AG08396 (cell line): ENCODE data around the gene KRT25.
"Not testable (repeated sequence)": the region's sequence is repeated elsewhere in the genome, so short reads cannot be mapped to it uniquely, and the experiment has no call there.

Source experiments
- DNase-seq: peaks from one replicate; pipeline ENCODE4 v3.0.0; 2012; ENCODE audit warnings: low spot score, mixed read lengths

Gene KRT25

GRCh38 chr17:40753804-40754203 is 1.3 kb downstream of the KRT25 start:
- no peak for DNase-seq

GRCh38 chr17:40751065-40751464 is 4.1 kb downstream of the KRT25 start:
- no peak for DNase-seq

DNA sequence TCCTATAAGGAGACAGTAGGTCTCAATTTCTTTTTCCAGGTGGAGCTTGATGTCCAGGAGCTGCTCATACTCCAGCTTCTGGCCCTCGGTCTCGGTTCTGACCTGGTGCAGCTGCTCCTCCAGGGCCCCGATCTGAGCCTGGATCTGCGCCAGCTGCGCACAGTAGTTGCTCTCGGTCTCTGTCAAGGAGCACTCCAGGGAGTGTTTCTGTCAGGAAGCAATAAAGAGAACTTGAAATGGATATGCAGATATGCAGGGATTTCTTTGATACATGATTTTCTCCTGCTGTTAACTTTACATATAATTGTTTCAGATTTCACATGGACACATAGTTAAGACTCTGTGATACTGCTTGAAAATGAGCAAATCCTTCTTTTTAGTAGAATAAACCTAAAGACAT is 4.7 kb downstream of the KRT25 start:
- DNase-seq = no peak

DNA sequence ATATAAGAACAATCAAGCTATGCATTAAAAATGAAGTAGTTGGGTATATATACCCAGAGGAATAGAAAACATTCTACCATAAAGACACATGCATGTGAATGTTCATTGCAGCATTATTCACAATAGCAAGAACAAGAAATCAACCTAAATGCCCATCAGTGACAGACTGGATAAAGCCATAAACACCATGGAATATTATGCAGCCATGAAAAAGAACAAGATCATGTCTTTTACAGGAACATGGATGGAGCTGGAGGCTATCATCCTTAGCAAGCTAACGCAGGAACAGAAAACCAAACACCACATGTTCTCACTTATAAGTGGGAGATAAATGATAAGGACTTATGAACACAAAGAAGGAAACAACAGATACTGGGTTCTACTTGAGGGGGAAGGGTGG is 6.5 kb downstream of the KRT25 start:
- not testable (repeated sequence) for DNase-seq

- DNase-seq = no peak
Measured at GRCh38 chr17:40738553-40738952, 16.6 kb downstream of the KRT25 start.

- DNase-seq = no peak
Measured at GRCh38 chr17:40735016-40735415, 20.1 kb downstream of the KRT25 start.

DNA sequence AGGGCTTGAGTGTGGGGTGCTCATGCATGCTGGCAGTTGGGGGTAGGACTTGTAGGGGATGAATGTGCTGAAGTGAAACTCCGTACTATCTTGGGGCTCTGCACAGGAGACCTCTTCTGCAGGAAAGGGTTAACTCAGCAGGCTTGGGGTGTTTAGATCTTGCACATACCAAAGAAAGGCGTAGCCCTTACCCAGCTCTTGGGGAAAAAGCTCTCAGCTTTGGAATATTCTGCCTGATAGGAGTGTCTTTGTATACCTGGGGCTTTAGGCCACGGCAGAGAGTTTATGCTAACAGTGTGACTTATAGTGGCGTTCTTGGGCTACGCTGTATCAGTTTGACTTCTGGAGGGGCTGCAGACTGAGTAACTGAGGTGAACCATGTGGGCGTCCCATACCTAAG is 21.1 kb downstream of the KRT25 start:
- DNase-seq = no peak

- no peak for DNase-seq
Measured at GRCh38 chr17:40730970-40731369, 24.2 kb downstream of the KRT25 start.

DNA sequence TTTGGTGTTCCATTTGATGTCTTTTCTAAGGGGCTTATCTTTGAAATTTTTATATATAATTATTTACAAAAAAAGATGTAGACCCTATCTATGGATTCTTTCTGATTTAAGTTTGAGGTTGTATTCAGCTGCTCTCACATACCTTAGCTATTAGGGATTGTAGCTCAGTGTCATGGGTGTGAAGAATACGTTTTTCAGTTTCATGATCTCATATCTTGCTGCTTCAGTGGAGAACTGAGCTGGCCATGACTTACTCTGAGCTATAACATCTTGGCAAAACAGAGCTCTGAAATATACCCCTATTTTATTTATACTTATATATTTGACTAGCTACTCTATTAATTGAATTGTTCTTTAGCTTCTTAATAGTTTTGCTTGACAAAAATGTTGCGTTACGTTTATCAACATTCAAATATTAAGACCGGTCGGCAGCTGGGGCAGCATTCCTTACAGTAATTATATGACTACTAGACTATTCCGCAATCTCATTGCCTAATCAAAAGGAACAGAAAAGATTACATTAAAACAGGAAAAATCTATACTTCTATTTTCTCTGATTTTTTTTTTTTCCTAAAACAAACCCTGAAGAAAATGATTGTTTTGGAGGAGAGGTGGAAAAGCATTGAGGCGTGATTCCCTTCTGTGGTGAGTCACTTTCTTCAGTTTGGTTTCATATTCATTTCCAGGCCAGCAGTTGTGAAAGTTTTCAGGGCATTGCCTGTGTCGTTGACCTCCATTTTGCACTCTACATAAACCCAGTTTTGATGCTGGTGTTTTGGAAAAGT is 27.5 kb downstream of the KRT25 start:
- peak; percentile 38 for DNase-seq

GRCh38 chr17:40726919-40727318 is 28.2 kb downstream of the KRT25 start:
- no peak for DNase-seq

DNA sequence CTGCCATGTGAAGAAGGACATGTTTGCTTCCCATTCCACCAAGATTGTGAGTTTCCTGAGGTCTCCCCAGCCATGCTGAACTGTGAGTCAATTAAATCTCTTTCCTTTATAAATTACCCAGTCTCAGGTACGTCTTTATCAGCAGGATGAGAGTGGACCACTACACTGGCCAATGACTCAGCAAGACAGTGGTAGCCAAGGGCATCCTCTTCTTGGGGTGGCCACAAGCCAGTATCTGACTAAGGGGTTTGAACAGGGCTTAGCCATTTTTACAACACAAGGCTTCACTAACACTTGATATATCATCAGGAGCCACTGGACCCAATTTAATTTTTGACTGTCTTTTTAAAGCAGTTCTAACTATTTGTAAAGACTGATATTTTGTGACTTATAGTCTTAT is 30.5 kb downstream of the KRT25 start:
- no peak for DNase-seq

GRCh38 chr17:40722241-40722640 is 32.9 kb downstream of the KRT25 start:
- DNase-seq = no peak

DNA sequence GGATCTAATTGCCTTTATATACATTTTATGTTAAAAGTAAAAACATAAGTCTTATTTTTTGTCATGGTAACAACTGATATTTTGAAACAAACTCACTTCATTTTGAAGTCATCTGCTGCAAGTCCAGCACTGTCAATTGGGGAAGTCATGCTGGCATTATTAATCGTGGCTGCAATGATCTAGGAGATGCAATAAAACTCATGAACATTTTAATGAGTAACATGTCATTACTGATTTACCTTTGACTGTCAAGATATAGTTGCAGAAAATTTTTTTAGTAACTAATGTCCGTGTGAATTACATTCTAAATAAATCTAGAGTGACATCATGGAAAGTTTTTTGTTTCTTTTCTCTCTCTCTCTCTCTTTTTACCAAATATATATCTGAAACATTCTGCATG is 34.2 kb downstream of the KRT25 start:
- no peak for DNase-seq

GRCh38 chr17:40718930-40719329 is 36.2 kb downstream of the KRT25 start:
- no peak for DNase-seq

DNA sequence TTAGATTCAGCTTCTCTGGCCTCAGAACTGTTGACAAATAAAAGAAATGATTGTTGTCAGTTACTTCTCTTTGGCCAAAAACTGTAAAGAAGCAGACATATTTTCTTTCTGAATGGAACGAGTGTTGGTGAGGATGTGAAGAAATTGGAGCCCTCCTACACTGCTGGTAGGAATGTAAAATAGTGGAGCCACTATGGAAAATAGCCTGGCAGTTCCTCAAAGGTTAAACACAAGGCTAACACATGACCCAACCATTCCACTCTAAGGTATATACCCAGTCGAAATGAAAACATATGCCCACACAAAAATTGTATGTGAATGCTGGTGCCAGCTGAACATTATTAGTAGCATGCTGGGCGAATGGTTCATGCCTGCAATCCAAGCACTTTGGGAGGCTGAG is 37.4 kb downstream of the KRT25 start:
- no peak for DNase-seq

GRCh38 chr17:40714473-40714872 is 40.7 kb downstream of the KRT25 start:
- DNase-seq = no peak

DNA sequence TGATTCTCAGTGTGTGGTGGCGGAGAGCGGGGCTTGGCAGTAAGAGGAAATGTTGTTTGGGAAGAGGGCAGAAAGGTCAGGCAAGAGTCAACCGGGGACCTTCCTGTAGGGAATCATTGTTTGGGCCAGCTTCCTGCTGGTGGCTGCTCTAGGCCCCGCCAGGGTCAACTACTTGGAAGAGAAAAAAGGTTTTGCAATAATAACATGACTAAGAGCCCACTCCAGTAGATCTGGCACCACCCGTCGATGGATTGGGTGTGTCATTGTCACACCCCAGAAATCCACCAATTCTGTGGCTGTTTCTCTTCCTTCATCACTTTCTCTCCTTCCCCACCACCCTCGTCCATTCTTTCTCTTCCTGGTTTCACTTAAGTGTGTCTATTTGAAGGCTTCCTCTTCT is 47.4 kb downstream of the KRT25 start:
- DNase-seq = no peak

- no peak for DNase-seq
Measured at GRCh38 chr17:40705584-40705983, 49.5 kb downstream of the KRT25 start.

DNA sequence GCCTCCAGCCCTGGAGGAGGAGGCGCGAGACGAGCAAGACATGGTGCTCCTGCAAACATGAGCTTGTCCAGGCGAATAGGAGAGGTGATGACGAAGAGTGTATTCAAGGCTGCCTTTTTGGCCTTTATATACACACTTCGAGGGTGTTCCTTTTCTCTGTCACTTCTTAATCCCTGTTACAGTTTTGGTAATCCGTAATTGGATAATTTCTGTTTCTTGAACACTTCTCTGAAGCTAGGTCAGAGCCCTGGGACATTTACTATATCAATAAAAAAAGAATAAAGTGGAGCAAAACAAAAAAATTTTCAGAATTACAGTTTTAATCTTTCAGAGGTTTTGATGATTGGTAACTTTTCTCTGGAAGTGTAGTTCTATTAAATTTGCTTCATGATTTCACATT is 51.5 kb downstream of the KRT25 start, which contains the start of gene KRT24:
Gene KRT24, minus strand, starts transcription at position 101 of the 400 bp plus-strand sequence. Its CDS starts 59 bp downstream, at position 42.
- DNase-seq = no peak

DNA sequence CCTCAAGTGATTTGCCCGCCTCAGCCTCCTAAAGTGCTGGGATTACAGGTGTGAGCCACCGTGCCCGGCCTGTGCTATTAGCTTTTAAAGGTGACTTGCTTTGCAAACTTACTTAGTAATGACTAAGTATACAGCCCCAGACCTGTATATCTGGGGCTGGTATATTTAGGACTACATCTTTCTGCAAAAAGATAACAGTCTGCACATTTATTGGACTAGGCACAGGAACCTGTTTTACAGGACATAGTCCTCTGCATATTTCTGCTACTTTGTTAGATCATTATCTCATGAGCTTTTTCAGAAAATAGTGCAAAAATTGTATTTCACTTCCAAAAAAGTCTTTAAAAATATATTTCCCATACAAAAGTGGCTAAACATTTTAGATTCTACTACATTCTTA is 52.9 kb downstream of the KRT25 start:
- no peak for DNase-seq

DNA sequence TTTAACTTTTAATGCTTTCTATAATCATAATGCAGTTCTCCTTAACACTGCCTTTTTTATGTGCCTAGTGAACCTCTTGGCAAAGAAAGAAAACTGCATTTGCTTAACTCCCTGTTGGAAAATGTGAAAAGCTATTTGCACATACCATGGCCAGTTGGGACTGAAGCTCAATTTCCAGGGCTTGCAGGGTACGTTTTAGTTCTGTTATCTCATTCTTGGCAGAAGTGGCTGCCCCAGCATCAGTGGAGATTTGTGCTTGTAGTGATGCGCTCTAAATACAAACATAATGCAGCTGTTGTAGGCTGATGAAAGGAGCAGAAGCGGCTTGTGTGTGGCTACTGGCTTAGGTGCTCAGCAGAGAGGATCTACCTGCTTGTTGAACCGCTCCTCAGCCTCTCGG is 55.3 kb downstream of the KRT25 start:
- no peak for DNase-seq

- no peak for DNase-seq
Measured at GRCh38 chr17:40699371-40699770, 55.8 kb downstream of the KRT25 start.
